ENCODE measurements around the gene CCDC77. TPM values are rescaled to one million over a fixed set of nuclear protein-coding genes. Genes with fewer than 3 reads are reported as not detected.

Gene CCDC77
- total RNA-seq, 1 experiment from 2014 or later: 21.9 TPM

- no peak within 1 kb of the TSS for H3K23ac ChIP-seq (ENCODE audit: insufficient read length, low read depth, low read length)
- H3K4me1 ChIP-seq (ENCODE audit: insufficient read depth, low read length): 0 out of 2 replicates have a peak, but pooled peaks cover under 1% of the 10 kb centered on the region
- no peaks in the 10 kb centered on the region for H3K9me3 ChIP-seq (ENCODE audit: control insufficient read depth, low read depth, low read length)
- H3K4me2 ChIP-seq (ENCODE audit: insufficient read depth, insufficient read length, low read length): peak within 1 kb of the TSS; percentile 80
- no peak within 1 kb of the TSS for H3T11ph ChIP-seq (ENCODE audit: low read length)
- no peak within 1 kb of the TSS for H4K91ac ChIP-seq (ENCODE audit: insufficient read length, low read depth, low read length)
- H3K79me1 ChIP-seq (ENCODE audit: insufficient read depth, low read depth, low read length, poor library complexity, severe bottlenecking): no peaks in the 10 kb centered on the region
- peaks cover 6% of the 10 kb centered on the region; the same call in 1 of the 2 replicates for H3K27me3 ChIP-seq (ENCODE audit: insufficient read depth, low read length)
- no peak within 1 kb of the TSS for H2BK5ac ChIP-seq (ENCODE audit: insufficient read length, low read length)
- H3K23me2 ChIP-seq (ENCODE audit: insufficient read length, low read depth, low read length, poor library complexity, severe bottlenecking): peaks cover 12% of the 10 kb centered on the region
- H2AK5ac ChIP-seq (ENCODE audit: insufficient read length, low read length): no peak within 1 kb of the TSS
- no peak within 1 kb of the TSS for H2BK15ac ChIP-seq (ENCODE audit: low read depth, low read length)
- H3K27ac ChIP-seq (ENCODE audit: insufficient read length, low read depth, low read length): no peak within 1 kb of the TSS
- peak; percentile 92 for DNase-seq
- H3K79me2 ChIP-seq (ENCODE audit: insufficient read depth, low read length): no peaks in the 10 kb centered on the region
- no peak within 1 kb of the TSS for H4K8ac ChIP-seq (replicated peaks; ENCODE audit: insufficient read length, low read depth, low read length)
- no peak within 1 kb of the TSS for H2BK120ac ChIP-seq (ENCODE audit: low read depth, low read length, poor library complexity, severe bottlenecking)
- Mint-ChIP-seq H3K4me1 (peaks cover 26 to 34% of the 10 kb centered on the region in 2 experiments), H3K36me3 (ENCODE audit: insufficient read depth in 1 of 3, low read depth in 3 of 3) (peaks cover 5 to 11% (median 7%) of the 10 kb centered on the region in 3 experiments; a peak in 3 of 7 replicates), H3K9me3 (peaks cover 0 to 3% of the 10 kb centered on the region in 2 experiments; a peak in 1 of 5 replicates), H3K27ac (peak within 1 kb of the TSS in 1 of 3 experiments; percentile 9; a peak in 1 of 7 replicates), H3K27me3 (ENCODE audit: low read depth) (peaks cover 48% of the 10 kb centered on the region), H3K4me3 (peak within 1 kb of the TSS; percentile 82 to 87)
- H3K18ac ChIP-seq (ENCODE audit: insufficient read length, low read depth, low read length): no peak within 1 kb of the TSS
- WGBS (ENCODE audit: extremely low coverage, insufficient read length, low lambda C conversion rate): no CpG with 5 or more reads among the region's 82 CpGs
- TF ChIP-seq CTCF (conservative IDR thresholded peaks at IDR 0.05): no peak
- H3K14ac ChIP-seq (ENCODE audit: insufficient read depth, low read length): peak within 1 kb of the TSS; percentile 77
- no peak within 1 kb of the TSS for H3K56ac ChIP-seq (ENCODE audit: insufficient read length, low read depth, low read length)
- no peak within 1 kb of the TSS for H2BK12ac ChIP-seq (ENCODE audit: insufficient read length, low read depth, low read length)
- no peak within 1 kb of the TSS for H3K4ac ChIP-seq (ENCODE audit: low read depth, low read length)
- no peak within 1 kb of the TSS for H2BK20ac ChIP-seq (ENCODE audit: low read depth, low read length, poor library complexity, severe bottlenecking)
- H4K5ac ChIP-seq (ENCODE audit: insufficient read length, low read depth, low read length): no peak within 1 kb of the TSS
- H3K9ac ChIP-seq (ENCODE audit: extremely low read depth, insufficient read length, low read length): no peak within 1 kb of the TSS
- H4K20me1 ChIP-seq (ENCODE audit: control insufficient read depth, insufficient read depth, insufficient read length): no peaks in the 10 kb centered on the region
- no peak within 1 kb of the TSS for H2AFZ ChIP-seq (ENCODE audit: low read length)
These were observed 58.2 kb downstream of the CCDC77 start, which contains the start of gene B4GALNT3 for GRCh38 chr12:459430-460258. Gene B4GALNT3, plus strand, starts transcription at chr12:459939. Its CDS starts 438 bp downstream, at chr12:460377.

Data from H9 (cell line).